Measurements from ENCODE around the gene RPRD2. TPM values are rescaled to one million over a fixed set of nuclear protein-coding genes. Genes with fewer than 3 reads are reported as not detected.

Gene RPRD2
- total RNA-seq, 1 donor from 2014 or later, result 29.6 TPM

- Mint-ChIP-seq H3K27me3 (ENCODE audit: unreplicated experiment) (peaks cover 2% of the 10 kb centered on the region), H3K9me3 (ENCODE audit: unreplicated experiment) (no peaks in the 10 kb centered on the region), H3K4me3 (ENCODE audit: unreplicated experiment) (no peak overlapping the region), H3K4me1 (ENCODE audit: unreplicated experiment) (peaks cover 19% of the 10 kb centered on the region), H3K27ac (ENCODE audit: unreplicated experiment) (no peak overlapping the region), H3K36me3 (ENCODE audit: low read depth, unreplicated experiment) (no peaks in the 10 kb centered on the region)
- DNase-seq (ENCODE audit: low spot score), result no peak
- no peak for TF ChIP-seq CTCF (IDR thresholded peaks at IDR 0.05; ENCODE audit: unreplicated experiment)
These were observed 8.6 kb downstream of the RPRD2 start for GRCh38 chr1:150372580-150372979.

GRCh38 chr1:150376110-150376509 is 12.2 kb downstream of the RPRD2 start:
- H3K9me3 Mint-ChIP-seq (ENCODE audit: unreplicated experiment), result no peaks in the 10 kb centered on the region
- no peaks in the 10 kb centered on the region for H3K36me3 Mint-ChIP-seq (ENCODE audit: low read depth, unreplicated experiment)
- DNase-seq (ENCODE audit: low spot score), result no peak
- peaks cover 19% of the 10 kb centered on the region for H3K4me1 Mint-ChIP-seq (ENCODE audit: unreplicated experiment)
- no peak overlapping the region for H3K4me3 Mint-ChIP-seq (ENCODE audit: unreplicated experiment)
- no peak for TF ChIP-seq CTCF (IDR thresholded peaks at IDR 0.05; ENCODE audit: unreplicated experiment)
- H3K27me3 Mint-ChIP-seq (ENCODE audit: unreplicated experiment), result peaks cover 1% of the 10 kb centered on the region
- H3K27ac Mint-ChIP-seq (ENCODE audit: unreplicated experiment), result no peak overlapping the region

DNA sequence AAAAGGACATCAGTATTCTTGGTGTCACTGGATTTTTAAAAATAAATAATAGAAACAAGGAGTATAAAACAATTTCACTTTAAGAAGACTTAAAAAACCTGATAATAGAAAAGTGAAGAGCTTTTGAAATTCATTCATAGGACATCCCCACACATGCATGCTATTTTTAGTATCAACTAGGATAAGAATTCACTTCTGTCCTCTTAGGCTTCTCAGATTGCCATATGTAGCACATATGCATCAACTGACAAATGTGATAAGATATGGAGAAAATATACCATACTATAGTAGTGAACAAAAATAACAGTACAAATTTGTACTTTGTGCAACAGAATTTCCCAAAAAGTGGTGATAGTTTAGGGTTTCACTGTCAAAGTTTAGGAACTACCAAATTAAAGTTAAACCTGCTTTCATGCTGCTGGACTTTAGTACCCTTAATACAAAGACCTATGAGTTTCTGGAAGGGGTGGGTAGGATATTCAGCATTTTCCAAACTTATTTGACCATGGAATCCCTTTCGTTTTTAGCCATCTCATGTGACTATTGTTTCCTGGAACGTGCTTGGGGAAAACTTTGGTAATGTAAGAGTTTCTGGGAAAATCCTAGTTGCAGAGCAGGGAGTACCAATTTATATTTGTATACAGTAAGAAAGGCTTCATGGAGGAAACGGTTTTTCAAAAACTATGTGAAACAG is 19.8 kb downstream of the RPRD2 start:
- Mint-ChIP-seq H3K27ac (ENCODE audit: unreplicated experiment) (no peak overlapping the region), H3K9me3 (ENCODE audit: unreplicated experiment) (no peaks in the 10 kb centered on the region), H3K4me3 (ENCODE audit: unreplicated experiment) (no peak overlapping the region), H3K36me3 (ENCODE audit: low read depth, unreplicated experiment) (no peaks in the 10 kb centered on the region), H3K27me3 (ENCODE audit: unreplicated experiment) (peaks cover 3% of the 10 kb centered on the region), H3K4me1 (ENCODE audit: unreplicated experiment) (no peaks in the 10 kb centered on the region)
- TF ChIP-seq CTCF (IDR thresholded peaks at IDR 0.05; ENCODE audit: unreplicated experiment), result no peak
- DNase-seq (ENCODE audit: low spot score), result no peak

DNA sequence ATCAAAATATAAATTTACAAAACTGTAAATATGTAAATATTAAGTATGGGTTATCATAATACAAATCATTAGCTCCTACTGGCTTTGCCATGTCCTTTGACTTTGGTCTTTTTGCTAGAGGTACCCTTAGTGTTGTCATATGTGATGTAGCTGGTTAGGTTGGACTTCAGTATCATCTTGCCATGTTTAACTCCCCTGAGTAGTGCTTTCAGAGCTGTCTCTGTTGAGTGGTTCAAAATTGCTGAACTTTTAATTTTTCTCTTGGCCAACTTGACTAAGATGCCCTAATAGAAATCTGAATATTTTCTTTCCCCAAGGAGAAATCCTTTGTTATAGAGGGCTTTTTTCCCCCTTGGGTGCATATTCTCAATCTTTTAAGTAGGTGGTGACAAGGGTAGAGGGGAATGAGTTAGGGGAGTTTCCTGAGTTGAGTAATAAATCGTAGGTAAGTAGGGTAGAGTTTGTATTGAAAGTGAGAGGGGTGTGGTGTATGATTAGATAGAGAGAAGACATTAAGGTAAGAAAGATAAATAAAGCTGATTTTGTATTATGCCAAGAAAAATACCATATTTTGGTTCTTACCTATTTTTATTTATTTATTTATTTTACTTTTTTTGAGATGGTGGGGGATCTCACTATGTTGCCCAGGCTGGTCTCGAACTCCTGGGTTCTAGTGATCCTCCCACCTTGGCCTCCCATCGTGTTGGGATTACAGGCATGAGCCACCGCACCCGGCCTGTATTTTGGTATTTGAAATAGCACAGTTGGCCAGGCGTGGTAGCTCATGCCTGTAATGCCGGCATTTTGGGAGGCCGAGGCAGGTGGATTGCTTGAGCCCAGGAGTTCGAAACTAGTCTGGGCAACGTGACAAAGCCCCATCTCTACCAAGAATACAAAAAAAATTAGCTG is 21.8 kb downstream of the RPRD2 start:
- H3K36me3 Mint-ChIP-seq (ENCODE audit: low read depth, unreplicated experiment), result no peaks in the 10 kb centered on the region
- H3K4me1 Mint-ChIP-seq (ENCODE audit: unreplicated experiment), result no peaks in the 10 kb centered on the region
- peaks cover 1% of the 10 kb centered on the region for H3K27me3 Mint-ChIP-seq (ENCODE audit: unreplicated experiment)
- no peak for TF ChIP-seq CTCF (IDR thresholded peaks at IDR 0.05; ENCODE audit: unreplicated experiment)
- DNase-seq (ENCODE audit: low spot score), result no peak
- H3K4me3 Mint-ChIP-seq (ENCODE audit: unreplicated experiment), result no peak overlapping the region
- no peaks in the 10 kb centered on the region for H3K9me3 Mint-ChIP-seq (ENCODE audit: unreplicated experiment)
- H3K27ac Mint-ChIP-seq (ENCODE audit: unreplicated experiment), result no peak overlapping the region

DNA sequence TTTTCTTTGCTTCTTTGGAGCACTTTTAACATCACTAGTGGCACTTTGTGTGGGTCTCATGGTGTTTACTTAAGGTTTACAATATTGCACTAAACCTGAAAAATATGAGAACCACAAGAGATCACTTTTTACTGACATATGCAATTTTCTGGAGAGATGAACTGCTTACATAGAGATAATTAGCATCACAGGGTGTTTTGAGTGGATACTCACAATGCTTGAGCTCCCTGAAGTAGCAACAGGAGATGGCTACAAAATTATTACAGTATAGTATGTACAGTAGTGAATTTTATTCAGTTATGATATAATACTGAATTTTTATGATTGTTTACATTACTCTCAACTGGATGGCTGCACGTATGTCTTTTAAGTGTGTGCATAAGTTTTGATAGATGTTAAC is 22.6 kb downstream of the RPRD2 start:
- no peaks in the 10 kb centered on the region for H3K36me3 Mint-ChIP-seq (ENCODE audit: low read depth, unreplicated experiment)
- H3K9me3 Mint-ChIP-seq (ENCODE audit: unreplicated experiment), result no peaks in the 10 kb centered on the region
- no peak overlapping the region for H3K4me3 Mint-ChIP-seq (ENCODE audit: unreplicated experiment)
- no peaks in the 10 kb centered on the region for H3K4me1 Mint-ChIP-seq (ENCODE audit: unreplicated experiment)
- peaks cover 1% of the 10 kb centered on the region for H3K27me3 Mint-ChIP-seq (ENCODE audit: unreplicated experiment)
- TF ChIP-seq CTCF (IDR thresholded peaks at IDR 0.05; ENCODE audit: unreplicated experiment), result no peak
- no peak overlapping the region for H3K27ac Mint-ChIP-seq (ENCODE audit: unreplicated experiment)
- no peak for DNase-seq (ENCODE audit: low spot score)
